Germinal center (tissue), 1 donor: ENCODE measurements around the gene JPH2.

Source experiments
- DNase-seq: peaks from one replicate; pipeline ENCODE4 v3.0.0; 2012; ENCODE audit warnings: mixed read lengths, low spot score

The JPH2 gene

GRCh38 chr20:44075191-44075949 lies 111.6 kb downstream of the JPH2 start:
- DNase-seq, result no peak

DNA sequence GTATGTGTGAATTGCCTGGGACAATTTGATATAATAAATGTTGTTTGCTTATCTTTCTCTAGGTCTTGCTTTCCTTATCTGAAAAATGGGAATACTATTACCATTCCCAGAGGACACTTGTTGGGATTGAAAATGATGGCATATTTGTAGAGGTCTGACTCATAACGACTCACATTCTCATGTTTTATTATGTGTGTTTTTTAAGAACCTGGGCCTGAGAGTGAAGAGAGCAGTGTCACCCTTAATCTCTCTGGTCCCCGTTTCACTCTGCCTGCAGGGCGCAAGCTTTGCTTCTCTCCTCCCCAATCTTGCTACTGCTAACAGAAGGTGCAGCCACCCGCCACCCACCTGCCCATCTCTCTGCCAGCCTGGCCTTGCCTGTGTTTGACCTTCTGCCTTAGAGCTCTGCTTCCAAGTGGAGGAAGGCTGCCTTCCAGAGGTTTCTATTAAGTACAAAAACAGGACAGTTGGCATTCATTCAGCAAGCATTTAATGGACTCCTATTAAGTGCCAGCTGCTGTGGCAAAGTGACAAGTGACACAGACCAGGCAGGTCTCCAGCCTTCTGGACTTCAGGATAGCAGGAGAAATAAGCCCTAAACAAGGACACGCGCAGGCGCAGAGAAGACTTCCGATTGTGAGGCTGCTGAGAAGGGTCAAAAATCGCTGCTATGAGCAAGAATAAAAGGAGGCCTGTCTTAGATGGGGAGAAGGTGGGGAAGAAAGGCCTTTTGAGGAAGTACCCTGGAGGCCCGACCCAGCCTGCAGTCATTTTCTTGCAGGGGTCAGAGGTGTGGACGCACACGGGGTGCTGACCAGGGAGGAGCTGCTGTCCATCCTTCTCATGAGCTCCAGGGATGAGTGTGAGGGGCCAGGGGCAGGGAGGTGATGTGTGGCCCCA lies 112.5 kb downstream of the JPH2 start:
- no peak for DNase-seq

DNA sequence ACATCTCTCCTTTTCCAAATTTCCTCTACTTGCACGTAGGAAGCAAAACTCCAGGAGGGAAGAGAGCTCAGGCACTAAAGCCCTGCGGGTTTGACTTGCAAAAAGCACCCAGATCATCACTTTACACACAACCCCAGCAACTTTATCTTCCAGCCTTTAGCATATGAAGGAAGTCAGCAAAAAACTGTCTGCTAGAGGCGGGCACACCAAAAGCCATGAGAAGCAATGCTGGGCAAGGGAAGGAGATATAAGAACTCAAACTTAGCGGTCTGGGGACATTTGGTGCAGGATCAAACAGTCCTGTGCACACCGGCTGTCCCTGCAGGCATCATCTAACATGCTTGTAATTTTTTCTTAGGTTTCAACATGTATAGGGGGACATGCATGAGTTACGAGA lies 113.3 kb downstream of the JPH2 start:
- no peak for DNase-seq

DNA sequence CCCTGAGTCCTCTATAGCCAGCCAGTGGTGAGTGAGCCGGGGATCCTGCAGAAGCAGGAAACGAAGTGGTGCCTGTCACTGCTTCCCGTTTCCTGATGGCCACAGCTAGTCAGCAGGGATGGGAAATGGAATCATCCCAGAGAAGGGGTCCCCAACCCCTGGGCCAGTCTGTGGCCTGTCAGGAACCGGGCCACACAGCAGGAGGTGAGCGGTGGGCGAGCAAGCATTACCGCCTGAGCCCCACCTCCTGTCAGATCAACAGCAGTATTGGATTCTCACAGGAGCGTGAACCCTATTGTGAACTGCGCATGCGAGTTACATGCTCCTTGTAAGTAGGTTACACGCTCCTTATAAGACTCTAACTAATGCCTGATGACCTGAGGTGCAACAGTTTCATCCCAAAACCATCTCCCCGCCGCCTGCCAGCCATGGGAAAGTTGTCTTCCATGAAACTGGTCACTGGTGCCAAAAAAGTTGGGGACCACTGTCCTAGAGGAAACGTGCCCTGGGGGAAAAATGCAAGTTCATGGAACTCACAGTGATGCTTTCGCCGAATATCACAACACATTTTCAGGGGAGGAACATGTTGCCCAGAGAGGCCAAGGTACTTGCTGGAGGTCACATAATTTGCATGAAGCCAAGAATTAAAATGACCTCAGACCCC lies 113.8 kb downstream of the JPH2 start:
- no peak for DNase-seq

- no peak for DNase-seq
Measured at GRCh38 chr20:44072384-44072783, 114.6 kb downstream of the JPH2 start.

DNA sequence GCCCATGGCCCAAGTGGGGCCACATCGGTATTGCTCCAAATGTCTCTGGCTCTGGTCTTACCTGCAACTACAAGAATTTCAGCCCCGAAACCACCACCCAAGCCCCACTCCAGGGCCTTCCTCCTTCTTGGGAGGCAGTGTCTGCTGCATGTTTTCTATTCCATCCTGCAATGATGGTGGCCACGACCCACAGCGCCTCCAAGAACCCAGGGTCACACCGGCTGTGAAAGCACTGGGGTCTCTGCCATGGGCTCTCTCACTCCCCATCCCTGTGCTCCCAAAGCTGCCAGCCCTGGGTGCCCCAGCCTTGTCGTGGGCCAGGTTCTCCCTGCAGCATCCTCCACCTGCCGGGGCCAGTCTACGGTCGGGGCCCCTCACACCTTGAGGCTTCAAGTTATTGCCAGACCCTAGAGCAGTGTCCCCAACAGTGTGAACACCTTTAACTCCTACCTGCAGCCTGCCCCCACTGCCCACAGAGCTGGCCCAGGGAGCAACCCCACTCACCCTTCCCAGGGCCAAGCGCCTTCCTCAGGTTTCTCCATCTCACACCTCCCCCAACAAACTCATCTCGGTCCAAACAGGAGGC lies 115.4 kb downstream of the JPH2 start:
- no peak for DNase-seq

GRCh38 chr20:44071057-44071456 lies 115.9 kb downstream of the JPH2 start:
- no peak for DNase-seq

DNA sequence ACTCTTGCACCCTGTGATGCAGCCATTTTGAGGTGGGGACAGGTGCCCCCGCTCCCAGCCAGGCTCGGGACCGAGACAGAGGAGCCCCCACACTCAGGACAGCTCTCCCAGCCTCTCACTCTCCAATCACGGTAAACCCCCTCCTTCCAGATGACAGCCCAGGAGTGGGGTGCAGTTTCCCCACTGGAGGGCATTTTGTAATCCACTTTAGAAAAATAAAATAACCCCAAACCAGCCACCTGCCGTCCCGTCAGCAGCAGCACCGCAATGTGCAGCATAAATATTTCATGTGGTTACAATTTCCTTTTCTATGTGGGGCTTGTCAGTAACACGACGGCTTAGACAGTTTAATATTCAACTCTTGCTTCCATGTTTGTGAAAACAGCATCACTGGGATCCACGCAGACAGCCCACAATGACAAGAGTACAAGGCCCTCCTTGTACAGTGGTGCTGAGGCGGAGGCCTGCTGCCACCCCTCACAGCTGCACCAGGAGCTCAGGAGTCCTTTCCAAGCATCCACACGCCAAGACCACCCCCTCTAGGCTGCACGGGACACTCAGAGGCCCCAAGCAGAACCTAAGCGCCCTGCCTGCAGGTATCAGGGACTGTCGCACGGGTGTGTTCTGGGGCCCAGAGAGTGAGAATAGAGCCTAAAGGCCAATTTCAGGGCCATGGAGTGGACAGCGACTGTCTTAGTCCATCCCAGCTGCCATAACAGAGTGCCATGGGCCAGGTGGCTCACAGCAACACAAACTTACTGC lies 116.7 kb downstream of the JPH2 start:
- no peak for DNase-seq

DNA sequence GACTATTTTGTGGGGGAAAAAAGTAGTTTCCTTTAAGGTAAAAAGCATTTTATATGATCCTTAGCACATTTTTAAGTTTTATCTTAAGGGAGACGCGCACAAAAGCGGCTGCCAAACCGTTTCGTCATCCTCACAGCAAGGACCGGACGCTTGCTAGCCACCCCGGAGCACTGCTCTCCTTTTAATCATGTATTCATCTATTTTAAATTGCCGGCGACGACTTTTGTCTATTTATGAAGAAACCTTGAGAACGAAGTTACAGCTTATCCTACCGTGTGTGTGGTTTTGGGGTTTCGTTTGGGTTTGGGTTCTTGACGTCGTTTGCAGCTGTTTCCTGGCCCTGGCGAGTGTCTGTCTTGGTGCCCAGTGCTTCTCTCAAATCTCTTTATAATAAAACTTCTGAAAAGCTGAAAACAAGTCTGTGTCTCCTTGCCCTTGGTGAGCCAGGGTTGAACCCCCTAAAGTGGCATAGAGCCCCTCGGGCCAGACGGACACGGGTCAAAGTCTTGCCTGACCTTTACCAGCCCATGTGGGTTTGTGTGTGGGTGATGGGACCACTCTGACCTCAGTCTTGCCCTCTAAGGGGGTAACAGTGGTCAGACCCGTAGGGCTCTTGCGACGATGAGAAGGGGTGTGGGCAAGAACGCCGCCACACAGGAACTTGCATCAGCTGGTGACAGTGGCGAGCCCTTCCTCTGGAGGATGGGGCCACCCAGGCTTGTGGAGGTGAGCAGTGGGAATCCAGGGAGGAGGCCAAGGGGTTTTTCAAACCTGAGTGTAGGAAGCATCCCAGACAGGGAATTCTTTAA lies 117.6 kb downstream of the JPH2 start:
- no peak for DNase-seq

DNA sequence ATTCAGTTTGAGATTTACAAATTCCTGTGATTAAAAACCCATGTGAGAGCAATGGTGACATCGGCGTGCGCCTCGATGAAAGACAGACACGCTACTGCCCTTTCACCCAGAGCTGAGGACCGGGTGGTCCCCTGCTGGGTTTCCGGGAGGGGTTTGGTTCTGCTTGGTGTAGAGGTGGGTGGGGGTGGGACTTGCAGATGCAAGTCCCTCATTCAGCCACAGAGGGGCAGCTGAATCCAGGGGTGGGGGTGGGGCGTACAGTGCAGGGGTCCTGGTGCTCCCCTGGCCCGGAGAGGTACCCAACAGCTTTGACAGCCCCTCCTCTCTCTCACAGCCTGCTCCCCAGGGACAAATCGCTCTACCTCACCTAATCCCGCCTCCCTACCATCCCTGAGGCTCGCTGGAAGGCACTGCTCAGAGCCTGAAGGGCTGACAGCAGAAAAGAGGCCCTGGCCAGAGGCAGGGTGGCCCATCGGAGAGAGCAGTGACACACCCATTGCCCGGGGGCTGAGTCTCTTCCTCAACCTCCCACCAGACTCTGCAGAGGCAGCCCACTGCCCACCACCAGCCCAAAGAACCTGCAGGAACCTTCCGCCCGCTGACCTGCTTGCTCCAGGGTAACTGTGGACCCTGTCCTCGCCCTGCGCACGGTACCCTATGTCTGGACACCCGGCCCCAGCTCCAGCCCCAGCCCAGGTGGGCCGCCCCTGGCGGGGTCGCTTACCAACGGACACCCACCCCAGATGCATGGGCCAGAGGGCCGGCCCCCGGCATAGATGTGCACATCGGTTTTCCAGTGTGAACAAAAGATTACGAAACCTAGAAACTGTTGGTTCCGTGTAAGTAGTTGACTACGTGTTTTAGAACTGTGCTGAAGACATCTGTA lies 118.4 kb downstream of the JPH2 start:
- no peak for DNase-seq

- no peak for DNase-seq
Measured at GRCh38 chr20:44067650-44068081, 119.3 kb downstream of the JPH2 start.

GRCh38 chr20:44066645-44067606 lies 120.1 kb downstream of the JPH2 start:
- no peak for DNase-seq

- DNase-seq, result no peak
Measured at GRCh38 chr20:44065401-44066340, 121.3 kb downstream of the JPH2 start.

DNA sequence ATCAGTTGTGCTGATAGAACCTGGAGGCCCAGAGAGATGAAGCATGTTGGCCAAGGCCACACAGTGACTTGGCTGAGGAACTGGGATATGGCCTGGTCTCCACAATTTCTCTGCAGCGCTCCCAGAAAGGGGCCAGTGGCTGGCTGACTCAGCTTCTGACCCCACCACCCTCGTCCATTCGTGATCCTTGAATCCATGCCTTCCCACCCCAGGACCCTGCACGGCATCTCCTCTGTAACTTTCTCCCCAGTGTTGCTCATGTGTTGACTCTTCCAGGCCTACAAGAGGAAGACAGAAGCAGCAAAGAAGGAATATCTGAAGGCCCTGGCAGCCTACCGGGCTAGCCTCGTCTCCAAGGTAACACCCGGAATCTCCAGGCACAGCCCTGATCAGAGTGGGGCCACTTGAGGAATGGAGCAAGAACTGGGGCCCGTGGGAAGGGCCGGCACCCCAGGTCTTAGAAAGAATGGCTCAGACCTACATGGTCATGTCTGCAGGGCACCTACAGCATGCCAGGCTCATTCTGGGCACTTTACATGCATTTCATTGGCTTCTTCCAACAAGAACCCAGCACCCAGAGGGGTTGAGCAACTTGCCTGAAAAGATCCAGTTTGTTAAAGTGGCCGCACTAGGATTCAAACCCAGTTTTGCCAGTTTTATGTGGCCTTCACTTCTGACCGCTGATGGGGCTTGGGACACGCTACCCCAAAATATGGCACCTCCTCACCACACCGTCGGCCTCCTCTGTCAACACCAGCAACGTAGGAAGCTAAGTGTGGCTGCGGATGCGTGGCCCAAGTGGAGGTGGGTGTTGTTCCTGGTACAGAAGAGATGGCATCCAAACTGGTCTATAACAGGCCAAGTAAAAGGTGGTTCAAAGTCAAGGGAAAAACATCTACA lies 122.2 kb downstream of the JPH2 start:
- no peak for DNase-seq
